RKO (cell line): ENCODE data around the gene CCRL2.
"Not testable (repeated sequence)": the region's sequence is repeated elsewhere in the genome, so short reads cannot be mapped to it uniquely, and the experiment has no call there.

Experiments used
- DNase-seq: peaks from one replicate; pipeline ENCODE4 v3.0.0-alpha.2; 2016; ENCODE audit warnings: low spot score

The CCRL2 gene

GRCh38 chr3:46429671-46430070 lies 22.6 kb downstream of the CCRL2 start:
- DNase-seq: no peak

GRCh38 chr3:46430879-46431278 lies 23.8 kb downstream of the CCRL2 start:
- DNase-seq: not testable (repeated sequence)

GRCh38 chr3:46431905-46432304 lies 24.8 kb downstream of the CCRL2 start:
- DNase-seq: not testable (repeated sequence)

GRCh38 chr3:46433118-46433517 lies 26.1 kb downstream of the CCRL2 start:
- DNase-seq: not testable (repeated sequence)

GRCh38 chr3:46433841-46434240 lies 26.8 kb downstream of the CCRL2 start:
- DNase-seq: no peak

- DNase-seq: no peak
These were observed 28.1 kb downstream of the CCRL2 start for GRCh38 chr3:46435081-46435726.

- no peak for DNase-seq
These were observed 31.8 kb downstream of the CCRL2 start for GRCh38 chr3:46438831-46439230.

- DNase-seq: no peak
These were observed 33.7 kb downstream of the CCRL2 start for GRCh38 chr3:46440531-46441294.

GRCh38 chr3:46442576-46443530 lies 35.8 kb downstream of the CCRL2 start:
- no peak for DNase-seq

- no peak for DNase-seq
These were observed 40.3 kb downstream of the CCRL2 start for GRCh38 chr3:46447228-46447985.

- no peak for DNase-seq
These were observed 41.7 kb downstream of the CCRL2 start for GRCh38 chr3:46448721-46449120.

GRCh38 chr3:46449755-46450552 lies 42.9 kb downstream of the CCRL2 start:
- DNase-seq: peak; percentile 11

- DNase-seq: no peak
These were observed 46.6 kb downstream of the CCRL2 start for GRCh38 chr3:46453526-46454208.

GRCh38 chr3:46454209-46454595 lies 47.1 kb downstream of the CCRL2 start:
- no peak for DNase-seq

GRCh38 chr3:46454606-46455005 lies 47.5 kb downstream of the CCRL2 start:
- DNase-seq: no peak

GRCh38 chr3:46455231-46456115 lies 48.4 kb downstream of the CCRL2 start:
- no peak for DNase-seq

- DNase-seq: no peak
These were observed 49.1 kb downstream of the CCRL2 start for GRCh38 chr3:46456118-46456517.
